ENCODE measurements around the gene PPM1H.

The PPM1H gene

GRCh38 chr12:62860501-62861411 lies 74.2 kb downstream of the PPM1H start:
- Mint-ChIP-seq H3K27ac (no peak overlapping the region), H3K4me1 (peaks cover 53% of the 10 kb centered on the region), H3K4me3 (no peak overlapping the region), H3K9me3 (no peaks in the 10 kb centered on the region), H3K36me3 (ENCODE audit: low read depth) (no peaks in the 10 kb centered on the region), H3K27me3 (ENCODE audit: low read depth, poor library complexity) (peaks cover 6% of the 10 kb centered on the region)
- TF ChIP-seq, protein P1, sequence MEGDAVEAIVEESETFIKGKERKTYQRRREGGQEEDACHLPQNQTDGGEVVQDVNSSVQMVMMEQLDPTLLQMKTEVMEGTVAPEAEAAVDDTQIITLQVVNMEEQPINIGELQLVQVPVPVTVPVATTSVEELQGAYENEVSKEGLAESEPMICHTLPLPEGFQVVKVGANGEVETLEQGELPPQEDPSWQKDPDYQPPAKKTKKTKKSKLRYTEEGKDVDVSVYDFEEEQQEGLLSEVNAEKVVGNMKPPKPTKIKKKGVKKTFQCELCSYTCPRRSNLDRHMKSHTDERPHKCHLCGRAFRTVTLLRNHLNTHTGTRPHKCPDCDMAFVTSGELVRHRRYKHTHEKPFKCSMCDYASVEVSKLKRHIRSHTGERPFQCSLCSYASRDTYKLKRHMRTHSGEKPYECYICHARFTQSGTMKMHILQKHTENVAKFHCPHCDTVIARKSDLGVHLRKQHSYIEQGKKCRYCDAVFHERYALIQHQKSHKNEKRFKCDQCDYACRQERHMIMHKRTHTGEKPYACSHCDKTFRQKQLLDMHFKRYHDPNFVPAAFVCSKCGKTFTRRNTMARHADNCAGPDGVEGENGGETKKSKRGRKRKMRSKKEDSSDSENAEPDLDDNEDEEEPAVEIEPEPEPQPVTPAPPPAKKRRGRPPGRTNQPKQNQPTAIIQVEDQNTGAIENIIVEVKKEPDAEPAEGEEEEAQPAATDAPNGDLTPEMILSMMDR (IDR thresholded peaks at IDR 0.05), result no peak
- DNase-seq, result no peak

- no peaks in the 10 kb centered on the region for H3K9me3 Mint-ChIP-seq
- peaks cover 6% of the 10 kb centered on the region for H3K27me3 Mint-ChIP-seq (ENCODE audit: low read depth, poor library complexity)
- no peaks in the 10 kb centered on the region for H3K36me3 Mint-ChIP-seq (ENCODE audit: low read depth)
- H3K27ac Mint-ChIP-seq, result peak overlapping the region; percentile 84
- DNase-seq, result no peak
- H3K4me1 Mint-ChIP-seq, result peaks cover 45% of the 10 kb centered on the region
- H3K4me3 Mint-ChIP-seq, result peak overlapping the region; percentile 21
- TF ChIP-seq, protein P1 (IDR thresholded peaks at IDR 0.05), result no peak
Observed at GRCh38 chr12:62860020-62860419, 74.9 kb downstream of the PPM1H start.

DNA sequence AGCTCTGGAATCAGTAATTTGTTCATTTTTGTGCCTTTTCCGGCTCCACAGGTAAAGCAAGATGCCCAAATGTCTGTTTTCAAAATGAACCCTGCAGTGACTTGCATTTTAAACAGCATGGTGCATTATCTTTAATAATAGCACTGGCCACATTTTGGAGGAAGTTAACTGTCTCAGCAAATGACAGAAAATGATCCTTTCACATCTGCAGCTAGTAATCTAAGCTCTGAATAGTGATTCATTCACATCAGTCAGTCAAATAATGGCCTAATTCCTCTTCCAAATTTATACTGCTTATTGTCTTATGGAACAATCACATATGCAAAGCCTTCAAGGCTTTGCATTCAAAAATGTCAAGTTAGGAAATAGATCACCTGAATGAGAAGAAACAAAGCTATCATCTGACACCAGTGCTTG lies 75.6 kb downstream of the PPM1H start:
- TF ChIP-seq, protein P1 (IDR thresholded peaks at IDR 0.05), result no peak
- Mint-ChIP-seq H3K4me1 (peaks cover 39% of the 10 kb centered on the region), H3K27ac (peak overlapping the region; percentile 84)

DNA sequence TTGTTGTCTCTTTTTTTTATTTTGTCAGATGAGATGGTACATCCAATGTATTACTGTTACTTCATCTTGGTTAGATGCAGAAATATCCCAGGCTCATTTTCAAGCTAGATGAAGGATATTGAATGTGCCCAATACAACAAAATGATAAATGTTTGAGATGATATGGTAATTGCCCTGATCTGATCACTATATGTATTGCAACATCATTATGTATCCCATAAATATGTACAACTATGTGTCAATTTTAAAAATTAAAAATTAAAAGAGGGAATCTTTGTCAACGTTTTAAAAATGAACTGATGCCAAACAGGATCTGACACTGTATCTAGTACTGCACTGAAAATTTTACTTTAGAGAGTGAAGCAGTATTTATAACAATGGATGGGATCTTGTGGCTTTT lies 78.5 kb downstream of the PPM1H start:
- H3K4me1 Mint-ChIP-seq, result peaks cover 46% of the 10 kb centered on the region
- H3K27ac Mint-ChIP-seq, result no peak overlapping the region
- peaks cover 2% of the 10 kb centered on the region for H3K27me3 Mint-ChIP-seq (ENCODE audit: low read depth, poor library complexity)
- DNase-seq, result no peak
- H3K4me3 Mint-ChIP-seq, result no peak overlapping the region
- H3K9me3 Mint-ChIP-seq, result no peaks in the 10 kb centered on the region
- no peaks in the 10 kb centered on the region for H3K36me3 Mint-ChIP-seq (ENCODE audit: low read depth)
- TF ChIP-seq, protein P1 (IDR thresholded peaks at IDR 0.05), result no peak

More for the DNA sequence above, 75.6 kb downstream of the PPM1H start:
- DNase-seq, result no peak
- Mint-ChIP-seq H3K36me3 (ENCODE audit: low read depth) (no peaks in the 10 kb centered on the region), H3K27me3 (ENCODE audit: low read depth, poor library complexity) (peaks cover 6% of the 10 kb centered on the region), H3K4me3 (peak overlapping the region; percentile 21), H3K9me3 (no peaks in the 10 kb centered on the region)

DNA sequence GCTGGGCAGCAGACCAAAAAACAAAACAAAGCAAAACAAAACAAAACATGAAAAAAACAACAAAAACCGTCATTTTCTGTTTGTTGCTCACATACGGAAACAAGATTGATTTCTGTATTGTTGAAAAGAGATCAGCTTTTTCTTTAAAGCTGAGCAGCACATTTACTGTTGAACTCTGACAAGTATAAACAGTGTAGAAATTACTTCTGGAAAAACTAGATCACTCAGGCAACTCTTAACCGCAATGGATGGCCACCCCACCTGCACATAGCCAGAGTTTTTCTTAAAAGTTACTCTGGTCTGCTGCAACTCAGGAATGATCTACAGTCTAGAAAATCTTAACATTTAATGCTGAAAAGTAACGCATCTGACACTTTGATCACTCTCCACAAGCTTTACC lies 80.9 kb downstream of the PPM1H start:
- no peaks in the 10 kb centered on the region for H3K9me3 Mint-ChIP-seq
- no peaks in the 10 kb centered on the region for H3K36me3 Mint-ChIP-seq (ENCODE audit: low read depth)
- no peak for DNase-seq
- TF ChIP-seq, protein P1 (IDR thresholded peaks at IDR 0.05), result no peak
- peaks cover 22% of the 10 kb centered on the region for H3K4me1 Mint-ChIP-seq
- no peaks in the 10 kb centered on the region for H3K27me3 Mint-ChIP-seq (ENCODE audit: low read depth, poor library complexity)
- H3K4me3 Mint-ChIP-seq, result no peak overlapping the region
- no peak overlapping the region for H3K27ac Mint-ChIP-seq

- Mint-ChIP-seq H3K27ac (no peak overlapping the region), H3K36me3 (ENCODE audit: low read depth) (peaks cover 4% of the 10 kb centered on the region), H3K9me3 (no peaks in the 10 kb centered on the region)
Observed at GRCh38 chr12:62849398-62849797, 85.6 kb downstream of the PPM1H start.

More at GRCh38 chr12:62849398-62849797, 85.6 kb downstream of the PPM1H start:
- Mint-ChIP-seq H3K27me3 (ENCODE audit: low read depth, poor library complexity) (no peaks in the 10 kb centered on the region), H3K4me1 (peaks cover 22% of the 10 kb centered on the region), H3K4me3 (no peak overlapping the region)
- no peak for DNase-seq
- TF ChIP-seq, protein P1 (IDR thresholded peaks at IDR 0.05), result no peak
